ENCODE measurements around the gene TRABD2B.

GRCh38 chr1:47839433-47839760 lies 157.8 kb downstream of the TRABD2B start:
- TF ChIP-seq, protein P1, sequence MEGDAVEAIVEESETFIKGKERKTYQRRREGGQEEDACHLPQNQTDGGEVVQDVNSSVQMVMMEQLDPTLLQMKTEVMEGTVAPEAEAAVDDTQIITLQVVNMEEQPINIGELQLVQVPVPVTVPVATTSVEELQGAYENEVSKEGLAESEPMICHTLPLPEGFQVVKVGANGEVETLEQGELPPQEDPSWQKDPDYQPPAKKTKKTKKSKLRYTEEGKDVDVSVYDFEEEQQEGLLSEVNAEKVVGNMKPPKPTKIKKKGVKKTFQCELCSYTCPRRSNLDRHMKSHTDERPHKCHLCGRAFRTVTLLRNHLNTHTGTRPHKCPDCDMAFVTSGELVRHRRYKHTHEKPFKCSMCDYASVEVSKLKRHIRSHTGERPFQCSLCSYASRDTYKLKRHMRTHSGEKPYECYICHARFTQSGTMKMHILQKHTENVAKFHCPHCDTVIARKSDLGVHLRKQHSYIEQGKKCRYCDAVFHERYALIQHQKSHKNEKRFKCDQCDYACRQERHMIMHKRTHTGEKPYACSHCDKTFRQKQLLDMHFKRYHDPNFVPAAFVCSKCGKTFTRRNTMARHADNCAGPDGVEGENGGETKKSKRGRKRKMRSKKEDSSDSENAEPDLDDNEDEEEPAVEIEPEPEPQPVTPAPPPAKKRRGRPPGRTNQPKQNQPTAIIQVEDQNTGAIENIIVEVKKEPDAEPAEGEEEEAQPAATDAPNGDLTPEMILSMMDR (conservative IDR thresholded peaks at IDR 0.05; ENCODE audit: low read depth, low read length): no peak
- no peak for TF ChIP-seq CEBPB (IDR thresholded peaks at IDR 0.05; ENCODE audit: low read depth, low read length)
- TF ChIP-seq CHD1 (IDR thresholded peaks at IDR 0.05; ENCODE audit: low read depth, low read length): no peak
- TF ChIP-seq SMC3 (IDR thresholded peaks at IDR 0.05; ENCODE audit: low read depth, low read length): no peak
- TF ChIP-seq POLR2A (IDR thresholded peaks at IDR 0.05; ENCODE audit: low read depth, low read length): no peak
- TF ChIP-seq MAFK (IDR thresholded peaks at IDR 0.05; ENCODE audit: low read depth, low read length): no peak
- no peak for TF ChIP-seq USF2 (IDR thresholded peaks at IDR 0.05; ENCODE audit: low read depth, low read length)
- no peak for TF ChIP-seq MAZ (IDR thresholded peaks at IDR 0.05; ENCODE audit: borderline replicate concordance, low read depth, low read length)
- no peak for TF ChIP-seq RFX5 (IDR thresholded peaks at IDR 0.05; ENCODE audit: low read depth, low read length)
- TF ChIP-seq RAD21 (IDR thresholded peaks at IDR 0.05; ENCODE audit: low read length): no peak
- no peak for TF ChIP-seq MXI1 (IDR thresholded peaks at IDR 0.05; ENCODE audit: borderline replicate concordance, low read depth, low read length)
- no peak for TF ChIP-seq BHLHE40 (IDR thresholded peaks at IDR 0.05; ENCODE audit: low read depth, low read length)
- TF ChIP-seq NFE2L2 (IDR thresholded peaks at IDR 0.05; ENCODE audit: low read depth, low read length): no peak
